ENCODE results near the gene SELPLG.

SELPLG gene

DNA sequence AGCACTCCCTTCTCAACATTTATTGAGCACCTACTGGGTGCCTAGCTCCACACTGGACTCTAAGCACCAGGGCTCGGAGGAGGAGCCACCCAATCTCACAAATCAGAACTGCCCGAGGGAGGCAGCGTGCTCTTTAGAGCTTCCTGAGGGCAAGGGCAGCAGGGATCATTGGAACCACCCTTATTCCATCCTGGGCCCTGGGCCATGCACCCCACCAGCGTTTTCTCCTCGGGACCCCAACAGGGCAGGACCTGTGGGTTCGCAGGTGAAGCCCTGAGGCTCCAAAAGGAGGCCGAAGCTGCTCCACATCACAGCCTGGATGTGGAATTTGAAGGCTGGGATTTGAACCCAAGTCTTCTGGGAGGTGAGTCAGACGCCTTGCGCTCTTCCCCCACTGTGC is 51.2 kb downstream of the SELPLG start:
- DNase-seq (ENCODE audit: low read depth, low spot score) = no peak
- in situ Hi-C loops (cut with HindIII; ENCODE audit: low sequenced_read_pairs) = no loop called here
- TF ChIP-seq, protein P1, sequence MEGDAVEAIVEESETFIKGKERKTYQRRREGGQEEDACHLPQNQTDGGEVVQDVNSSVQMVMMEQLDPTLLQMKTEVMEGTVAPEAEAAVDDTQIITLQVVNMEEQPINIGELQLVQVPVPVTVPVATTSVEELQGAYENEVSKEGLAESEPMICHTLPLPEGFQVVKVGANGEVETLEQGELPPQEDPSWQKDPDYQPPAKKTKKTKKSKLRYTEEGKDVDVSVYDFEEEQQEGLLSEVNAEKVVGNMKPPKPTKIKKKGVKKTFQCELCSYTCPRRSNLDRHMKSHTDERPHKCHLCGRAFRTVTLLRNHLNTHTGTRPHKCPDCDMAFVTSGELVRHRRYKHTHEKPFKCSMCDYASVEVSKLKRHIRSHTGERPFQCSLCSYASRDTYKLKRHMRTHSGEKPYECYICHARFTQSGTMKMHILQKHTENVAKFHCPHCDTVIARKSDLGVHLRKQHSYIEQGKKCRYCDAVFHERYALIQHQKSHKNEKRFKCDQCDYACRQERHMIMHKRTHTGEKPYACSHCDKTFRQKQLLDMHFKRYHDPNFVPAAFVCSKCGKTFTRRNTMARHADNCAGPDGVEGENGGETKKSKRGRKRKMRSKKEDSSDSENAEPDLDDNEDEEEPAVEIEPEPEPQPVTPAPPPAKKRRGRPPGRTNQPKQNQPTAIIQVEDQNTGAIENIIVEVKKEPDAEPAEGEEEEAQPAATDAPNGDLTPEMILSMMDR (IDR thresholded peaks at IDR 0.05; ENCODE audit: low read depth, low read length) = no peak
- H3K4me3 ChIP-seq (ENCODE audit: low read depth, low read length) = no peak overlapping the region

DNA sequence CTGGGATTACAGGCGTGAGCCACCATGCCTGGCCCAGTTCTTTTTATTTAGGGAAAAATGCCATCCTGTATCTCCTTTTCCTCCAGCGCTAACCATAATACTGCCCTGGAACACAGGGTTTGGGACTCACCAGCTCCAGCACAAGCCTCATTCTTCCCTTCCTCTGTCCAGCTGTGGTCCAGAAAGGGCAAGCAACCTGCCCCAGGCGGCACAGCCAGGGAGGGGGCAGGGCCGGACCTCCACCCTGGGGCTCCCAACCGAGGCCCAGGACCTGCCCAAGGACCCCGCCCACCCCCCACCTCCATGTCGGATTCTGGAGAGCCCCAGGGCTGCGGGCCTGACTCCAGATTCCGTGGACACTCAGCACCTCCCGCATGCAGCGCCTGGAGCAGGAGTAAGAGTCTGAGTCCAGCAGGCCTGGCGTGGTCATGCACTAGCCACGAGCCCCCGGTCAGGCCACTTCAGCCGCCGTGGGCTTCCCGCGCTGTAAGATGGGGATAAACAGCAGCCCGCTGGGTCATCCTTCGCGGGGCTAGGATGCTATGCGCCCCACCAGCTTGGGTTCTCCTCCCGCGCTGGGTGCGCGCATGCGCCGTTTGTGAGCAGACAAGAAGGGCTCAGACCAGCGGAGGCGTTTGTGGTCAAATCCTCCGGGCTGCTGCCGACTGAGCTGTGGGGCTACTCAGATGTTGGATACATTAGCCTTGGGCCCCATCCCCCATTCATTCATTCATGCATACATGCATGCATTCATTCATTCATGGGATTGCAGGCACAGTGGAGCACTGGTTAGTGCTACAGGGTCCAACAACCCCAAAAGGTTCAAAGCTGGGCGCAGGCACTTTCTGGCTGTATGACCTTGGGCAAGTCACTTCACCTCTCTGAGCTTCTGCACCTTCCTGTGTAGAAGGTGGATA is 52.1 kb downstream of the SELPLG start:
- TF ChIP-seq, protein P1 (IDR thresholded peaks at IDR 0.05; ENCODE audit: low read depth, low read length) = no peak
- no peak for DNase-seq (ENCODE audit: low read depth, low spot score)
- no peak overlapping the region for H3K4me3 ChIP-seq (ENCODE audit: low read depth, low read length)
- in situ Hi-C loops (cut with HindIII; ENCODE audit: low sequenced_read_pairs) = no loop called here

DNA sequence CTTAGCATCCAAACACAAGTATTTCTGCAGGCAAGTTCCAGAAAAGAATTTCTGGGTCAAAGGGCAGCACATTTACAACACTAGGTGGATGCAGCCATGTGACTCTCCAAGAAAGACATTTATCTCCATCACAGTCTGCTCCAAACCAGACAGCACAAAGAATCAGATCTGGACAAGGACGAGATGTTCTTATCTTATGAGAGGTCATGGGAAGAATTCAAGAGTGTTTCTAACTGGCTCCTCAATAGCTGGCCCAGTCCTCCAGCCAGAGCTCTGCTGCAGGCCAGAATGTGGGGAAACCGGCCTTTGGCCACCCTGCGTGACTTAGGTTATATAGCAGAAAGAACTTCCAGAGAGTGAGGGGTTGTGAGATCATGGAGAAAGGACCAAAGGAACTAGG is 53.2 kb downstream of the SELPLG start:
- H3K4me3 ChIP-seq (ENCODE audit: low read depth, low read length) = no peak overlapping the region
- DNase-seq (ENCODE audit: low read depth, low spot score) = no peak
- in situ Hi-C loops (cut with HindIII; ENCODE audit: low sequenced_read_pairs) = no loop called here
- TF ChIP-seq, protein P1 (IDR thresholded peaks at IDR 0.05; ENCODE audit: low read depth, low read length) = no peak

DNA sequence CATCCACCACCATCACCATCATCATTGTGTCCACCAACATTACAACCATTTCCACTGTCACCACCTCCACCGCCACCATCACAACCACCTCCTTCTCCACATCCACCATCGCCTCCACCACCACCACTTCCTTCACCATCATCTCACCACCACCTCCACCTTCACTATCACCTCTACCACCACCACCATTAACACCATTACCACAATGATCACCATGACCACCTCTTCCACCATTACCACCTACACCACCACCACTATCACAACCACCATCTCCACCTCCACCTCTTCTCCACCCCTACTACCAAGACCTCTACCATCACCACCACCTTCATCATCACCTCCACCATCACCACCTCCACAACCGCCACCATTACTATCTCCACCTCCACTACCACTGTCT is 54.9 kb downstream of the SELPLG start:
- in situ Hi-C loops (cut with HindIII; ENCODE audit: low sequenced_read_pairs) = no loop called here
- no peak for DNase-seq (ENCODE audit: low read depth, low spot score)
- TF ChIP-seq, protein P1 (IDR thresholded peaks at IDR 0.05; ENCODE audit: low read depth, low read length) = no peak

DNA sequence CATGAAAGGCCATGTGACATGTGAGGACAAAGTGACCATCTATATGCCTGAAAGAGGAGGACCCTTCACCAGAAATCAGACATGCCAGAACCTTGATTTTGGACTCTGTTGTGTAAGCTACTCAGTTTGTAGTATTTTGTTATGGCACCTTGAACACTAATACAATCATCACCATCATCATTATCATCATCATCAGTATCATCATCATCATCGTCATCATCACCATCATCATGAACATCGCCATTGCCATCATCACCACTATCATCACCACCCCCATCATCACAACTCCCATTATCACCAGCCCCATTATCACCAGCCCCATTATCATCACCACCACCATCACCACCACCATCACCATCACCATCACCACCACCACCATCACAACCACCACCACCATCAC is 55.4 kb downstream of the SELPLG start:
- no peak for DNase-seq (ENCODE audit: low read depth, low spot score)
- TF ChIP-seq, protein P1 (IDR thresholded peaks at IDR 0.05; ENCODE audit: low read depth, low read length) = no peak
- in situ Hi-C loops (cut with HindIII; ENCODE audit: low sequenced_read_pairs) = no loop called here
- no peak overlapping the region for H3K4me3 ChIP-seq (ENCODE audit: low read depth, low read length)

More for the DNA sequence above, 54.9 kb downstream of the SELPLG start:
- no peak overlapping the region for H3K4me3 ChIP-seq (ENCODE audit: low read depth, low read length)

DNA sequence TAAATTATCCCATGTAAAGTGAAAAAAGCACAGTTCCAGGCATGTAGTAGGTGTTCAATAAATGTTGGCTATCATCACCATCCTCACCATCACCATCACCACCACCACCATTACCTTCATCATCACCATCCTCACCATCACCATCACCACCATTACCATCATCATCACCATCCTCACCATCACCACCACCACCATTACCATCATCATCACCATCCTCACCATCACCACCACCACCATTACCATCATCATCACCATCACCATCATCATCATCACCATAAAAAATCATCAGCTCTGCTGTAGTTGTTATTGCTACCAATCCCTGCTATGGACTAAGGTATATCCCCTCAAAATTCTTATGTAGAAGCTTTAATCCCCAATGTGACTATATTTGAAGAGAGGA is 56.2 kb downstream of the SELPLG start:
- no peak overlapping the region for H3K4me3 ChIP-seq (ENCODE audit: low read depth, low read length)
- in situ Hi-C loops (cut with HindIII; ENCODE audit: low sequenced_read_pairs) = no loop called here
- TF ChIP-seq, protein P1 (IDR thresholded peaks at IDR 0.05; ENCODE audit: low read depth, low read length) = no peak
- DNase-seq (ENCODE audit: low read depth, low spot score) = no peak
